Fibroblast of upper back skin (primary cell): ENCODE measurements around the gene TSC2.
"Not testable (repeated sequence)": the region's sequence is repeated elsewhere in the genome, so short reads cannot be mapped to it uniquely, and the experiment has no call there.

Source experiments
- DNase-seq: peaks from one replicate; pipeline ENCODE4 v3.0.0-alpha.2; 2013

The TSC2 gene

GRCh38 chr16:2087748-2088631, 40.2 kb downstream of the TSC2 start:
- DNase-seq, result no peak

- no peak for DNase-seq
Observed at GRCh38 chr16:2088759-2089358, 41.1 kb downstream of the TSC2 start.

DNA sequence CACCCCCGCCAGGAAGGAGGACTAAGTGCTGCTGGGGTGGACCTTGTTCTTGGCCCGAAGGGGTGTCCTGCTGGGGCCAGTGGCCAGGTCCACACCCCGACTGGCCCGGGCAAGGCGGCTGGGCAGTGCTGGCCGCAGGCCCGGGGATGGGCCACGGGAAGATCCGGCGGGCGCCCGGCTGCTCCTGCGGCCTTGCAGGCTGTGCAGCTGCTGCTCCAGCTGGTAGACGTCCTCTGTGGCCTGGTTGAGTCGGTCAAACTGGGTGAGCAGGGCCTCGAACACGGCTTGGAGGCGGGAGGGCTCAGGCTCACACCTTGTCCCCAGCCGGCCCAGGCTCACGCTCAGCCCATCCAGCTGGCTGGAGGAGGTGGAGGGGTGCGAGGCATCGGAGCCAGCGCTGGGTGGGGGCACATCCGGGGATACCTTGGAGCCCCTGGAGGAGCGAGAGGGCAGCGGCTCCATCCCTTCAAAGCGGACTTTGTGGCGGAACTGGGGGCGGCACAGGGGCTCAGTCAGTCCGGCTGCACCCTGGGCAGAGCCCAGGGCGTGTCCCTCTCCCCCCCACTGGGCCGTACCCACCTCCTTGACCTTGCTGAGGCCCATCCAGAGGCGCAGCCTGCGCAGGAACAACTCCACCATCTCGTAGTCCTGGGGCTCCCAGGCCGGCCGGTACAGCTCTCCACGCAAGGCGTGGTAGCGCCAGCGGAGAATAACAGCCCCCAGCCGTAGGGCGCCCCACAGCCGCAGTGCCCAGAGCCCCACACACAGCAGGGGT, 42.1 kb downstream of the TSC2 start:
- DNase-seq, result no peak

DNA sequence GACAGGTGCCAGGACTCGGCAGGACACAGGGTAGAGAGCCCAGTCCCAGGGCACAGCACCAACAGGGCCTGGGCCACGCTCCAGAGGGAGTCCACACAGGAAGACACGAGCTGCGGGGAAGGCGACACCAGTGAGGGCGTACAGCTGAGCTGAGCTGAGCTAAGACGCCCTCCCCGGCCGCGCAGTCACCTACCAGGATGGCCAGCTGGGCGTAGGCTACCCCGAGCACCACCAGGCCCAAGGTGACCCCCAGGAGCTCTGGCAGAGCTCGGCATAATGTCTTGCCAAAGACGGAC, 42.6 kb downstream of the TSC2 start:
- no peak for DNase-seq

- DNase-seq, result peak; percentile 76
Observed at GRCh38 chr16:2090777-2091546, 43.2 kb downstream of the TSC2 start.

DNA sequence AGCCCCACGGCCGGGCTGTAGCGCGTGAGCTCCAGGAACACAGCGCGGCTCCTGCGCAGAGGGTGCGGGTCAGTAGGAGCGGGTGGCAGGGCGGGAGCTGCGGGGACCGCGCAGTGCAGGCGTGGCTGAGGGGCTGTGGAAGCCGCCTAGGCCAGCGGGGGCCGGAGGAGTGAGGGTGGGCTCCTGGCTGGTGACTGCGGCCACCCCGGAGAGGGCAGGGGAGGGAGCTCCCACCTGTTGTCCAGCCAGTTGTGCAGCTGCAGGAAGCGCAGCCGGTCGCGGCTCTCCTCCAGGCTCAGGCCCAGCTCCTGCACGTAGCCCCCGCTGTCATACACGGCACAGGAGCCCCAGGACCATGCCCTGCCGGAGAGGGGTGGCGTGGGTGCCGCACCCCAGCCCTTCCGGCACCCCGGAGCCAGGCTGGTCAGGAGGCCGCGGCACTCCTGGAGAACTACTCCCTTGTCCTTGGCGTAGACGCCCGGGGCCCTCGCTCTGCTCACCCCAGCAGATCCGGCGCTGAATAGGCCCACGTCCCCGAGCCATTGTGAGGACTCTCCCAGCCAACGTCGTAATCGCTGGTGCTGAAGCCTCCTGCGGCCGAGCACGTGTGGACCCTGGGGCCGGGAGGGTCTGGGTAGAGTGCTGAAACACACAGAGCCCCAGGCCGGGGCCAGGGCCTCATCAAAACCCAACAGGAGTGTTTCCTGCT, 43.9 kb downstream of the TSC2 start:
- no peak for DNase-seq

DNA sequence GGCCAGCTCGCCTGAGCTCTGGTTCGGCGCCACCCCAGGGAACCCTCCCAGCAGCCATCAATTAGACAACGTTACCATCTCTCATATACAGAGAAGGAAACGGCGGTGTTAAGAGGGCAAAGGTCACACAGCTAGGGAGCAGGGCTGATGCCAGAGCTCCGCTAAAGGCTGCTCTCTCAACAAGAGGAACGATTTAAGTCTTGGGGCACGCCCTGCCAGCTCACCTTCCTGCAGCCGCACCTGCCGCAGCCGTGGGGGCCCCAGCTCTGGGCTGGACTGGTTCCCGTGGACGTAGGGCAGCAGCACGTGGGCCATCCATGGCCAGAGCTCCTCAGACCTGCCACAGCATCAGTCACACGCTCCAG, 44.5 kb downstream of the TSC2 start:
- no peak for DNase-seq

- DNase-seq, result no peak
Observed at GRCh38 chr16:2092866-2093265, 45.1 kb downstream of the TSC2 start.

GRCh38 chr16:2093793-2094192, 46.0 kb downstream of the TSC2 start:
- DNase-seq, result no peak

- no peak for DNase-seq
Observed at GRCh38 chr16:2095315-2095853, 47.6 kb downstream of the TSC2 start.

- DNase-seq, result no peak
Observed at GRCh38 chr16:2095918-2096582, 48.3 kb downstream of the TSC2 start.

DNA sequence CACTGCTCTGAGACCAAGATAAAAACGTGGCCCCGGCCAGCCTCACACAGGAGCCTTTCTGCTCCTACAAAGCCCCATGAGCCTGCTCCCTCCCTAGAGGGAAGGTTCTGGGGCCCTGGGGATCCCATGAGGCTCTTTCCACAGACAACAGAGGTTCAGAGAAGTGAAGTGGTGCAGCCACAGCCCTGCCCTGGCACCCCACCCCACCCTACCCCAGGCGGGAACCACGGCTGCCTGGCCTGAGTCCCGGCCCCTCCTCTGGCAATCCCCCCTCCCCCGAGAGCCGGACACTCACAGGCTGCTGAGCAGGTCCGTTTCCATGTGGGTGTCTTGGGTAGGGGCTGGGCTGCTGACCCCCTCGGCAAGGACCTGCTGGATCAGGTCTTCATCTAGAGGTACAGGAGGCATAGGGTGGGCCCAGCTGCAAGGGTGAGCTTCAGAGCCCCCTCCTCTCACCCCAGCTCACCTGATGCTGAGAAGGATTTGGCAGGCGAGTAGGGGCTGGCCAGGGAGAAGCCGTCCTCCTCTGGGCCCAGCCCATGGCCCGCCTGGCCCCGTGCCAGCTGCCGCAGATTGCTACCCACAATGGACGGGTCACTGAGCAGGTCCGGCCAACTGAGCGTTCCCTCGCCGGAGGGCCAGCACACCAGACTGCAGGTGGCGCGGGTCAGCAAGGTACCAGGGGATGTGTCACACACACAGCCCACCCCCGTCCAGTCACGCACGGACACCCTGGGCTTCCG, 49.2 kb downstream of the TSC2 start:
- DNase-seq, result no peak

GRCh38 chr16:2097689-2098088, 49.9 kb downstream of the TSC2 start:
- not testable (repeated sequence) for DNase-seq

- DNase-seq, result not testable (repeated sequence)
Observed at GRCh38 chr16:2101581-2101980, 53.8 kb downstream of the TSC2 start.

DNA sequence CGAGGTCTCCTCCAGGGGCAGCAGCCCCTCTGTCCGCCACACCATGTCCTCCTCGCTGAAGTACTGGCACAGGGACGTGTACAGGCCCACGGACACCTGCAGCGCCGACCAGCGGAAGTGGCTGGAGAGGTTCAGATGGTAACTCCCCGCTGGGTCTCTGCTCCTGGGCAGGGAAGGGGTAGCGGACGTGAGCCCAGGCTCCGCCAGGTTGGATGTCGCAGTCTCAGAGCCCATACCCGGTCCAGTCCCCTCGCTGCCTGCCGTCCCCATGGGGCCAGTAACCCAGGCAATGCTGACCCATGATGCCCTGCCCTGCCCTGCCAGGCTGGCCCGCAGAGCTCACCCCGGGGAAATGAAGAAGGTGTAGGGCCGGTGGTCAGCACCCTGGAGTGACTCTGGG, 54.7 kb downstream of the TSC2 start:
- no peak for DNase-seq

GRCh38 chr16:2104464-2104863, 56.7 kb downstream of the TSC2 start:
- DNase-seq, result not testable (repeated sequence)

- not testable (repeated sequence) for DNase-seq
Observed at GRCh38 chr16:2105291-2105690, 57.5 kb downstream of the TSC2 start.

DNA sequence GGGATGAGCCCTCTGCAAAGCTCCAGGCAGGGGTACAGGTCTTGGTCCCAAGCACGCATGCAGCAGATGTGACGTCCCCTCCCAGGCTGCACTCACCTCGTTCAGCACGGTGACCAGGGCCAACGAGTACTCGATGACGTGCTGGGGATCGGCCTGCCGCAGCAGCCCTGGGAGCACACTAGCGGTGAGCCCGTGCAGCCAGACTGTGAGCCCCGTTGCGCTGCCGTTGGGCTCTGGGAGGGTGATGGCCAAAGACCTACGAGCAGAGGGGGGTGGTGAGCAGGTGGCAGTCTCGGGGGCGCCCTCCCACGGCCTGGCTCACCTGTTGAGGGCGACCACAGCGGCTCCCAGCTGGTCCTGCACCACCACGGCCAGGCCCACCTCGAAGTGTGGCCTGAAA, 58.0 kb downstream of the TSC2 start:
- not testable (repeated sequence) for DNase-seq

- DNase-seq, result not testable (repeated sequence)
Observed at GRCh38 chr16:2106211-2106610, 58.4 kb downstream of the TSC2 start.

GRCh38 chr16:2107121-2107790, 59.5 kb downstream of the TSC2 start:
- peak; percentile 56 for DNase-seq
